ENCODE results near the gene TAGLN3.

DNA sequence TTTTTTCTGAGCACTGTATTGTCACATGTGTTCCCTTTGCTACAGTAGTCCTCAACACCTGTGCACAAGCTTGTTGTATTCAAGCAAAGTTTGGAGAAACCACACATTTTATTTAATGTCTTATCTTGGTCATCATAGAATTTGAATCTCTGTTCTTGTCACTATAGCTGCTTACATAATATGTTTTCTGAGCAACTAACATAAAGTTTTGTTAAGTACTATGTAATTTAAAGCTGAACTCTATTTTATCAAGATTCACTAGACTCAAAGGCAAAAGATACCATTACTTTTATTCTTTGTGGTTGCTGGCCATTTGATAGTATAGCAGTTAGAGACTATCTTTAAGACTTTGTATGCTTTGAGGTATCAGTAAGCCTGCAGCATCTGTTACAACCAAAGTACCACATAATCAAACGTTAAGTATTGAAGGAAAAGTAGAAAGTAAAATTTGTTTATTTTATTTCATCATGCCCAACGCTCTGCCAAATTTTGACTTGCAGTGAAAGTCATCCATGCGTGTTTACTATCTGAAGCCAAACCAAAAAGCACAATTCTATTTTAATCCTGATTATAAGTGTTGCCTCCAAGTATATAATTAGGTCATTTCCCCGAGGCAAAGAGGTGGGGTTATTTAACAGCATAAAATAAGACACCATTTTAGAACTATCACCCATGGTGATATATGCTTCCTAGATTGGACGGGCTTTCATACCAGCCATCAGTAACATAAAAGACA, 30.2 kb upstream of the TAGLN3 start:
- TF ChIP-seq, protein P1, sequence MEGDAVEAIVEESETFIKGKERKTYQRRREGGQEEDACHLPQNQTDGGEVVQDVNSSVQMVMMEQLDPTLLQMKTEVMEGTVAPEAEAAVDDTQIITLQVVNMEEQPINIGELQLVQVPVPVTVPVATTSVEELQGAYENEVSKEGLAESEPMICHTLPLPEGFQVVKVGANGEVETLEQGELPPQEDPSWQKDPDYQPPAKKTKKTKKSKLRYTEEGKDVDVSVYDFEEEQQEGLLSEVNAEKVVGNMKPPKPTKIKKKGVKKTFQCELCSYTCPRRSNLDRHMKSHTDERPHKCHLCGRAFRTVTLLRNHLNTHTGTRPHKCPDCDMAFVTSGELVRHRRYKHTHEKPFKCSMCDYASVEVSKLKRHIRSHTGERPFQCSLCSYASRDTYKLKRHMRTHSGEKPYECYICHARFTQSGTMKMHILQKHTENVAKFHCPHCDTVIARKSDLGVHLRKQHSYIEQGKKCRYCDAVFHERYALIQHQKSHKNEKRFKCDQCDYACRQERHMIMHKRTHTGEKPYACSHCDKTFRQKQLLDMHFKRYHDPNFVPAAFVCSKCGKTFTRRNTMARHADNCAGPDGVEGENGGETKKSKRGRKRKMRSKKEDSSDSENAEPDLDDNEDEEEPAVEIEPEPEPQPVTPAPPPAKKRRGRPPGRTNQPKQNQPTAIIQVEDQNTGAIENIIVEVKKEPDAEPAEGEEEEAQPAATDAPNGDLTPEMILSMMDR (IDR thresholded peaks at IDR 0.05) = no peak
- TF ChIP-seq EP300 (IDR thresholded peaks at IDR 0.05) (no peak), POLR2A (IDR thresholded peaks at IDR 0.05) (no peak), POLR2AphosphoS5 (IDR thresholded peaks at IDR 0.05) (no peak)

Data from sigmoid colon (tissue), 4 donors.